Keratinocyte (primary cell): Measurements from ENCODE around the gene ATP5F1D. TPM values are rescaled to one million over a fixed set of nuclear protein-coding genes. Genes with fewer than 3 reads are reported as not detected.

ENCODE experiments used
- DNase-seq: peaks from one replicate; pipeline ENCODE4 v3.0.0-alpha.2; 2011; ENCODE audit warnings: low read depth, missing footprints, low spot score
- FAIRE-seq: peaks from 2 replicates; lab custom pipeline; 2011; peaks lifted over from hg19 to GRCh38; lab: Jason Lieb, UNC
- H2AFZ ChIP-seq: 2 replicates; pipeline ENCODE4 v1.6.0; 2012; ENCODE audit warnings: low read length, control low read depth, inconsistent platforms; ENCODE audit not compliant: control insufficient read depth
- H3K27ac ChIP-seq: 2 replicates; pipeline ENCODE4 v1.5.1; 2011; ENCODE audit warnings: low read length; ENCODE audit not compliant: control insufficient read depth, insufficient read depth
- H3K27me3 ChIP-seq: 3 replicates; pipeline ENCODE4 v1.6.0; 2011; ENCODE audit warnings: low read length; ENCODE audit not compliant: control insufficient read depth, insufficient read depth; ENCODE audit errors: extremely low read depth
- H3K36me3 ChIP-seq, 2 experiments: 2 replicates in 1 of 2; 3 replicates in 1 of 2; pipeline ENCODE4 v1.5.1; 2011; ENCODE audit warnings: low read length in 2 of 2, mild to moderate bottlenecking in 1 of 2; ENCODE audit not compliant: control insufficient read depth in 2 of 2, insufficient read depth in 2 of 2; ENCODE audit errors: extremely low read depth in 1 of 2
- H3K4me1 ChIP-seq: 3 replicates; pipeline ENCODE4 v1.5.1; 2011; ENCODE audit warnings: low read length; ENCODE audit not compliant: control insufficient read depth, insufficient read depth; ENCODE audit errors: extremely low read depth
- H3K4me2 ChIP-seq: 3 replicates; pipeline ENCODE4 v1.6.0; 2011; ENCODE audit warnings: low read depth, low read length; ENCODE audit not compliant: control insufficient read depth, insufficient read depth; ENCODE audit errors: extremely low read depth
- H3K4me3 ChIP-seq, 3 experiments: fragments of 200-600 bp in 1 of 3; sonication (generic) in 1 of 3; 2 replicates in 2 of 3; 3 replicates in 1 of 3; pipeline ENCODE4 v1.5.1; 2011 to 2016; ENCODE audit warnings: low read length in 3 of 3, mild to moderate bottlenecking in 3 of 3, control low read depth in 2 of 3, inconsistent platforms in 1 of 3, low read depth in 1 of 3, mixed read lengths in 1 of 3, mixed run types in 1 of 3, moderate library complexity in 1 of 3; ENCODE audit not compliant: control insufficient read depth in 2 of 3, insufficient read depth in 2 of 3; ENCODE audit errors: extremely low read depth in 1 of 3
- H3K79me2 ChIP-seq: 2 replicates; pipeline ENCODE4 v1.6.0; 2012; ENCODE audit warnings: low read length; ENCODE audit not compliant: control insufficient read depth, insufficient read depth
- H3K9ac ChIP-seq: 3 replicates; pipeline ENCODE4 v1.6.0; 2011; ENCODE audit warnings: low read length; ENCODE audit not compliant: control insufficient read depth, insufficient read depth; ENCODE audit errors: extremely low read depth
- H3K9me1 ChIP-seq: 3 replicates; pipeline ENCODE4 v1.6.0; 2011; ENCODE audit warnings: low read length; ENCODE audit not compliant: control insufficient read depth, insufficient read depth; ENCODE audit errors: extremely low read depth
- H3K9me3 ChIP-seq: 2 replicates; pipeline ENCODE4 v1.5.1; 2012; ENCODE audit warnings: low read depth, low read length; ENCODE audit not compliant: control insufficient read depth
- H4K20me1 ChIP-seq: 3 replicates; pipeline ENCODE4 v1.6.0; 2011; ENCODE audit warnings: low read length; ENCODE audit not compliant: control insufficient read depth, insufficient read depth; ENCODE audit errors: extremely low read depth
- EZH2 ChIP-seq: IDR thresholded peaks from one replicate; pipeline ENCODE4 v1.6.1; 2012; ENCODE audit warnings: inconsistent platforms, mild to moderate bottlenecking, low read length, moderate library complexity
- dilution Hi-C: fragments of 300-500 bp; cut with MboI; formaldehyde crosslinking; loops from one replicate; pipeline ENCODE4 v1.7.0; 2020; ENCODE audit warnings: low sequenced_read_pairs; ENCODE audit not compliant: extremely low pct_ligation_motif_present
- polyA plus RNA-seq, 5 experiments: library from polyadenylated mRNA; depleted of rRNA in 3 of 5; stranded (reverse) in 3 of 5; stranded (forward) in 1 of 5; unstranded in 1 of 5; fragments of >200 nt; gene quantifications; 1 replicate in 1 of 5; 2 replicates in 3 of 5; 3 replicates in 1 of 5; pipeline versions ENCODE4 v1.2.1 to v1.2.3, GENCODE V29; 2011 to 2012; ENCODE audit warnings: missing spikeins in 2 of 5, low read depth in 1 of 5, low replicate concordance in 1 of 5
- TF ChIP-seq, protein P1 (sequence below), 3 experiments: IDR thresholded peaks in 1 of 3; conservative IDR thresholded peaks in 1 of 3; optimal IDR thresholded peaks in 1 of 3; 2 replicates in 2 of 3; 3 replicates in 1 of 3; pipeline versions ENCODE3 to v1.5.1; 2011; ENCODE audit warnings: low read length in 3 of 3, mild to moderate bottlenecking in 3 of 3, moderate library complexity in 2 of 3, control low read depth in 1 of 3, inconsistent platforms in 1 of 3; ENCODE audit not compliant: insufficient read depth in 2 of 3; ENCODE audit errors: extremely low read depth in 1 of 3

Gene ATP5F1D
- polyA plus RNA-seq, 1 donor (not counting 4 experiments of a cell fraction or from before 2014, with no cell fraction given): 51.3 TPM

DNA sequence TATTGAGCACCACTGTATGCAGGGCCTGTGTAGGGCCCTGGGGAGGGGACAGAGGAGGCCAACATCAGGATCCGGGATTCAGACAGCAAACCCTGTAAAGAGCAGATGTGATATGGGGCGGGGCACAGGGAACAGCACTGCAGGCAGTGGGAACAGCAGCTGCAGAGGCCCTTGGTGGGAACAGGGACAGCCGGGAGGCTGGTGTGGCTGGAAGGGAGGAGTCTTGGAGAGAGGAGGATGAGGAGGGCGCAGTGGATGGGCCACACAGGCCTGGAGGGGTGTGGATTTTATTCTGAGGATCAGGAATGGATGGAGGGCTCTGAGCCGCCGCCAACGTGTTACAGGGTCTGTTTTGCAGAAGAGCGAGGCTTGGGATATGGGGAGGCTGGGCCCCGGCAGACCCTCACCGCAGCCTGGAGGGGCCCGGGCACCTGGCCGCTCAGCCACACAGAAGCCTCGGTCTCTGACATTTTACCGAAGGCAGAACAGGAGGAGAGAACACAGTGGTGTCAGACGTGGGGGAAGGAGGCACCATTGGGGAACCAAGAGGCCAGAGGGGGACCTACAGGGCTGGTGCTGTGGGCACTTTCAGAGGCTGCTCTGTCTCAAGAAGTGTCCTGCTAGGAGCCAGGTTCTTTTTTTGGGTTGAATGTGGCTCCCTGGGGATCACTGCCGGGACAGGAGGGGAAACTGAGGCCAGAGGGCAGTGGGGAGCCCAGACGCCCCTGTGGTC, 51.0 kb downstream of the ATP5F1D start:
- Histone ChIP-seq H3K4me3 (no peak overlapping the region), H3K9ac (no peak overlapping the region), H3K36me3 (no peaks in the 10 kb centered on the region), H3K9me3 (no peaks in the 10 kb centered on the region), H3K4me2 (no peak overlapping the region), H3K9me1 (no peaks in the 10 kb centered on the region), H3K27me3 (peaks cover 79% of the 10 kb centered on the region), H3K79me2 (no peaks in the 10 kb centered on the region), H3K27ac (no peak overlapping the region), H4K20me1 (no peaks in the 10 kb centered on the region), H2AFZ (no peak overlapping the region), H3K4me1 (no peaks in the 10 kb centered on the region)
- no peak for FAIRE-seq
- dilution Hi-C loops: no loop called here
- DNase-seq: no peak
- TF ChIP-seq, protein P1, sequence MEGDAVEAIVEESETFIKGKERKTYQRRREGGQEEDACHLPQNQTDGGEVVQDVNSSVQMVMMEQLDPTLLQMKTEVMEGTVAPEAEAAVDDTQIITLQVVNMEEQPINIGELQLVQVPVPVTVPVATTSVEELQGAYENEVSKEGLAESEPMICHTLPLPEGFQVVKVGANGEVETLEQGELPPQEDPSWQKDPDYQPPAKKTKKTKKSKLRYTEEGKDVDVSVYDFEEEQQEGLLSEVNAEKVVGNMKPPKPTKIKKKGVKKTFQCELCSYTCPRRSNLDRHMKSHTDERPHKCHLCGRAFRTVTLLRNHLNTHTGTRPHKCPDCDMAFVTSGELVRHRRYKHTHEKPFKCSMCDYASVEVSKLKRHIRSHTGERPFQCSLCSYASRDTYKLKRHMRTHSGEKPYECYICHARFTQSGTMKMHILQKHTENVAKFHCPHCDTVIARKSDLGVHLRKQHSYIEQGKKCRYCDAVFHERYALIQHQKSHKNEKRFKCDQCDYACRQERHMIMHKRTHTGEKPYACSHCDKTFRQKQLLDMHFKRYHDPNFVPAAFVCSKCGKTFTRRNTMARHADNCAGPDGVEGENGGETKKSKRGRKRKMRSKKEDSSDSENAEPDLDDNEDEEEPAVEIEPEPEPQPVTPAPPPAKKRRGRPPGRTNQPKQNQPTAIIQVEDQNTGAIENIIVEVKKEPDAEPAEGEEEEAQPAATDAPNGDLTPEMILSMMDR (optimal IDR thresholded peaks at IDR 0.05 in 1 of 3, IDR thresholded peaks at IDR 0.05 in 1 of 3, conservative IDR thresholded peaks at IDR 0.05 in 1 of 3; ENCODE audit: extremely low read depth in 1 of 3, insufficient read depth in 2 of 3, low read length in 3 of 3): no peak
- no peak for TF ChIP-seq EZH2

DNA sequence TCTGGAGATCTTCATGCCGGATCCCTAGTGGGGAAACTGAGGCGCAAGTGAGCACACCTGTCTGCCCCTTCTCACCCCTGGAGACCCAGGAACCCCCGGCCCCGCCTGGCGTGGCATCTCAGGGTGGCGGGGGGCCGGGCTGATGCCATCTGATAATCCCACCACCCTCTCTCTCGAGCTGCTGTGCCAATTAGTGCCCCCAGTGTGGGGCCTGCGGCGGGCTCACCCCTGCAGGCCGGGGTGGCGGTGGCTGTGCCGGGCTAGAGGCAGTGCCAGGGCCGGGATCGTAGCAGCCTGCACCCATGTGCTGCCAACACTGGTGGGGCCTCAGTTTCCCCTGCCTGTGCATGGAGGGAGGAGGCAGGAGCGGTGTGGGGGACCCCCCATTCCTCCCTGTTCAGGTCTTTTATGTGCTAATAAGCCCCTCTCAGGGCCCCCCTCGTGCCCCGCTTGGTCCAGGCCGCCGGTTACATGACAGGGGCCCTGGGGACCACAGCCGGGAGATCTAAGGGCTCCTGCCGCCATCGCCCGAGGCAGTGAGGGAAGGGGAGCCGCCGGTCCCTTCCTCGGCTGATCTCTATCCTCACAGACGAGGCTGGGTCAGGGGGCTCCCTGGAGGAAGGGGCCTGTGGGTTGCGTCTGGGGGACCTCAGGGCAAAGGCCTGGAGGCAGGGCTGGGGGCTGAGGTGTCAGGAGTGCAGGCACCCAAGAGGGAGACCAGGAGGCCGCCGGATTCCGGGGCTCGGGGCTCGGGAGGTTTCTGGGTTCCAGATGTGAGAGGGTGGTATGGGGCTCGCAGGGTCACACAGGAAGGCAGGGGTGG, 52.4 kb downstream of the ATP5F1D start:
- Histone ChIP-seq H4K20me1 (no peaks in the 10 kb centered on the region), H3K27me3 (peaks cover 68% of the 10 kb centered on the region)
- dilution Hi-C loops: no loop called here

More for the DNA sequence above, 52.4 kb downstream of the ATP5F1D start:
- TF ChIP-seq EZH2: no peak
- TF ChIP-seq, protein P1 (optimal IDR thresholded peaks at IDR 0.05 in 1 of 3, IDR thresholded peaks at IDR 0.05 in 1 of 3, conservative IDR thresholded peaks at IDR 0.05 in 1 of 3; ENCODE audit: extremely low read depth in 1 of 3, insufficient read depth in 2 of 3, low read length in 3 of 3): no peak
- no peak overlapping the region for H3K27ac ChIP-seq
- DNase-seq: no peak
- H3K4me2 ChIP-seq: no peak overlapping the region
- H3K4me1 ChIP-seq: no peaks in the 10 kb centered on the region
- H3K79me2 ChIP-seq: no peaks in the 10 kb centered on the region
- no peaks in the 10 kb centered on the region for H3K9me3 ChIP-seq
- H3K4me3 ChIP-seq: no peak overlapping the region
- no peaks in the 10 kb centered on the region for H3K36me3 ChIP-seq
- no peak overlapping the region for H3K9ac ChIP-seq
- no peak for FAIRE-seq
- H3K9me1 ChIP-seq: no peaks in the 10 kb centered on the region
- H2AFZ ChIP-seq: no peak overlapping the region

Other genes with a start within 250 kb of the ATP5F1D start
- gene GRIN3B, start 241.3 kb upstream of the ATP5F1D start, polyA plus RNA-seq: 0.20 to 1.9 TPM (median 0.84 TPM) in 3 replicates
- gene TMEM259, start 220.6 kb upstream of the ATP5F1D start, polyA plus RNA-seq: 61.5 to 136 TPM (median 88.0 TPM) in 3 replicates
- not detected in 3 replicates for gene RNU6-2, start 220.2 kb upstream of the ATP5F1D start, polyA plus RNA-seq
- 105 to 495 TPM (median 136 TPM) in 3 replicates for gene CNN2, start 215.1 kb upstream of the ATP5F1D start, polyA plus RNA-seq
- 7.4 to 11.0 TPM (median 7.9 TPM) in 3 replicates for gene ABCA7, start 201.6 kb upstream of the ATP5F1D start, polyA plus RNA-seq
- gene ARHGAP45, start 174.6 kb upstream of the ATP5F1D start, polyA plus RNA-seq: 0.56 to 1.3 TPM (median 1.1 TPM) in 3 replicates
- 178 to 229 TPM (median 200 TPM) in 3 replicates for gene POLR2E, start 146.4 kb upstream of the ATP5F1D start, polyA plus RNA-seq
- 193 to 279 TPM (median 243 TPM) in 3 replicates for gene GPX4, start 137.8 kb upstream of the ATP5F1D start, polyA plus RNA-seq
- gene SBNO2, start 67.5 kb upstream of the ATP5F1D start, polyA plus RNA-seq: 10.9 to 19.4 TPM (median 13.1 TPM) in 3 replicates
- 24.6 to 31.4 TPM (median 28.1 TPM) in 3 replicates for gene STK11, start 36.0 kb upstream of the ATP5F1D start, polyA plus RNA-seq
- gene CBARP, start 3.7 kb upstream of the ATP5F1D start, polyA plus RNA-seq: 0.93 to 2.8 TPM (median 1.2 TPM) in 3 replicates
- 4.7 to 14.1 TPM (median 6.8 TPM) in 3 replicates for gene MIDN, start 6.8 kb downstream of the ATP5F1D start, polyA plus RNA-seq
- 97.5 to 164 TPM (median 113 TPM) in 3 replicates for gene CIRBP, start 27.6 kb downstream of the ATP5F1D start, polyA plus RNA-seq
- gene FAM174C, start 33.8 kb downstream of the ATP5F1D start, polyA plus RNA-seq: 18.5 to 30.1 TPM (median 27.6 TPM) in 3 replicates
- gene EFNA2, start 44.1 kb downstream of the ATP5F1D start, polyA plus RNA-seq: not detected in 3 replicates
- gene NDUFS7, start 142.2 kb downstream of the ATP5F1D start, polyA plus RNA-seq: 23.2 to 52.1 TPM (median 41.3 TPM) in 3 replicates
- 5.7 to 15.6 TPM (median 7.6 TPM) in 3 replicates for gene GAMT, start 159.8 kb downstream of the ATP5F1D start, polyA plus RNA-seq
- 56.4 to 99.2 TPM (median 71.6 TPM) in 3 replicates for gene DAZAP1, start 165.8 kb downstream of the ATP5F1D start, polyA plus RNA-seq
- gene RPS15, start 196.6 kb downstream of the ATP5F1D start, polyA plus RNA-seq: 795 to 1,391 TPM (median 803 TPM) in 3 replicates
- gene APC2, start 208.4 kb downstream of the ATP5F1D start, polyA plus RNA-seq: 0.01 to 0.05 TPM (median 0.01 TPM) in 3 replicates
- 11.2 to 24.9 TPM (median 13.8 TPM) in 3 replicates for gene C19orf25, start 237.5 kb downstream of the ATP5F1D start, polyA plus RNA-seq
- 0.25 to 1.2 TPM (median 0.27 TPM) in 3 replicates for gene PCSK4, start 248.6 kb downstream of the ATP5F1D start, polyA plus RNA-seq
- 1.2 to 1.3 TPM (median 1.2 TPM) in 3 replicates for gene REEP6, start 249.4 kb downstream of the ATP5F1D start, polyA plus RNA-seq